Upper lobe of left lung (tissue), 6 donors: ENCODE results near the gene OXSR1. TPM values are rescaled to one million over a fixed set of nuclear protein-coding genes. Genes with fewer than 3 reads are reported as not detected.

Experiments
- ATAC-seq, 2 donors: fragments of 200-7000 bp; cut with Tn5 transposase; one replicate each; pipeline ENCODE4 v1.9.1; 2022; ENCODE audit warnings: mild to moderate bottlenecking in 2 of 2, moderate library complexity in 2 of 2; ENCODE audit not compliant: low FRiP score in 2 of 2
- DNase-seq, 2 donors: peaks; one replicate each; pipeline ENCODE4 v3.0.0-alpha.2; 2019 to 2020
- H3K27ac ChIP-seq, 4 donors: fragments of 200-600 bp; sonication (generic); one replicate each; pipeline ENCODE4 v1.5.1; 2016 to 2019
- H3K27me3 ChIP-seq, 4 donors: fragments of 200-600 bp; sonication (generic); one replicate each; pipeline ENCODE4 v1.5.1; 2017 to 2019
- H3K36me3 ChIP-seq, 4 donors: fragments of 200-600 bp; sonication (generic); one replicate each; pipeline ENCODE4 v1.5.1; 2016 to 2019
- H3K4me1 ChIP-seq, 4 donors: fragments of 200-600 bp; sonication (generic); one replicate each; pipeline ENCODE4 v1.5.1; 2018 to 2019
- H3K4me3 ChIP-seq, 4 donors: fragments of 200-600 bp; sonication (generic); one replicate each; pipeline ENCODE4 v1.5.1; 2017 to 2019; ENCODE audit warnings: mild to moderate bottlenecking in 2 of 4, moderate library complexity in 1 of 4
- H3K9me3 ChIP-seq, 4 donors: fragments of 200-600 bp; sonication (generic); one replicate each; pipeline ENCODE4 v1.5.1; 2018 to 2019
- EP300 ChIP-seq, 4 donors: sonication (generic); formaldehyde crosslinking; IDR thresholded peaks; one replicate each; pipeline ENCODE4 v1.5.1; 2017; ENCODE audit warnings: antibody characterized with exemption in 4 of 4, control low read depth in 2 of 4
- POLR2A ChIP-seq, 4 donors: fragments of 450-650 bp; IDR thresholded peaks; one replicate each; pipeline ENCODE4 v1.5.1; 2016 to 2017; ENCODE audit warnings: antibody characterized with exemption in 4 of 4, mild to moderate bottlenecking in 2 of 4
- POLR2AphosphoS5 ChIP-seq, 2 donors: sonication (generic); formaldehyde crosslinking; IDR thresholded peaks; one replicate each; pipeline ENCODE4 v1.5.1; 2017; ENCODE audit warnings: antibody characterized with exemption in 2 of 2
- WGBS, 2 donors: methylation state at CpG; one replicate each; pipeline ENCODE4 v1.1.5; 2017 to 2018; 5-methylcytosine and 5-hydroxymethylcytosine counted together
- total RNA-seq, 6 donors: library from RNA; depleted of rRNA in 4 of 6; stranded (reverse); fragments of >200 nt in 4 of 6; gene quantifications; one replicate each; pipeline versions ENCODE4 v1.1.0 to v1.2.1, GENCODE V29; 2016 to 2021
- TF ChIP-seq, protein P1 (sequence below), 6 experiments: fragments of 450-650 bp in 4 of 6; fragments of 200-600 bp in 2 of 6; sonication (generic) in 2 of 6; IDR thresholded peaks; one replicate each; pipeline ENCODE4 v1.5.1; 2016 to 2019; ENCODE audit warnings: antibody characterized with exemption in 6 of 6
- donor health status: DM: no; HTN: no; CAD: no; lungs with moderate emphysema.
- donor health status: DM: no; HTN: yes; CAD: no; lungs with severe emphysema.

The OXSR1 gene
- total RNA-seq, 6 donors from 2014 or later: 26.6 to 43.7 (median 31.6) TPM

DNA sequence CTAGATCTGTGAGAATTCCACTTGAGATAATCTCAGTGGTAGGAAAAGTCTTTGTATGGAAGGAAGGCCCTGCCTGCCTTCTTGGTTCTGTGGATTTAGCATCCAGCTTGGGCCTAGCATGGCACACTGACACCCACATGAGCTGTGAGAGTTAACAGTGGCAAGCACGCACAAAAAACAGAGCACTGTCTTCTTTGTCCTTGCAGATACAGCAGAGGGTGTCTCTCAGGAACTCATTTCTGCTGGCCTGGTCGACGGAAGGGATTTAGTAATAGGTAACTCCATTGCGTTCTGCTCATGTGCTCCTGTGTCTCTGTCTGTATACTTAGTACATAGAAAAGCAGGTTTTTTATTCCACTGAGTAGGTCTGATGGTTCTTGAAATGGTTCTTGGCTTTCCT, 85.9 kb downstream of the OXSR1 start:
- 88 to 98% methylated on average over 4 of the region's 4 CpGs for WGBS, 2 donors
- Histone ChIP-seq H3K4me1 (no peaks in the 10 kb centered on the region), H3K9me3 (no peaks in the 10 kb centered on the region), H3K4me3 (no peak overlapping the region), H3K27me3 (no peaks in the 10 kb centered on the region), H3K36me3 (peaks cover 14 to 88% (median 41%) of the 10 kb centered on the region in 4 donors), H3K27ac (no peak overlapping the region)
- no peak for DNase-seq
- TF ChIP-seq POLR2AphosphoS5 (IDR thresholded peaks at IDR 0.05) (no peak), POLR2A (IDR thresholded peaks at IDR 0.05) (no peak), EP300 (IDR thresholded peaks at IDR 0.05) (no peak)
- TF ChIP-seq, protein P1, sequence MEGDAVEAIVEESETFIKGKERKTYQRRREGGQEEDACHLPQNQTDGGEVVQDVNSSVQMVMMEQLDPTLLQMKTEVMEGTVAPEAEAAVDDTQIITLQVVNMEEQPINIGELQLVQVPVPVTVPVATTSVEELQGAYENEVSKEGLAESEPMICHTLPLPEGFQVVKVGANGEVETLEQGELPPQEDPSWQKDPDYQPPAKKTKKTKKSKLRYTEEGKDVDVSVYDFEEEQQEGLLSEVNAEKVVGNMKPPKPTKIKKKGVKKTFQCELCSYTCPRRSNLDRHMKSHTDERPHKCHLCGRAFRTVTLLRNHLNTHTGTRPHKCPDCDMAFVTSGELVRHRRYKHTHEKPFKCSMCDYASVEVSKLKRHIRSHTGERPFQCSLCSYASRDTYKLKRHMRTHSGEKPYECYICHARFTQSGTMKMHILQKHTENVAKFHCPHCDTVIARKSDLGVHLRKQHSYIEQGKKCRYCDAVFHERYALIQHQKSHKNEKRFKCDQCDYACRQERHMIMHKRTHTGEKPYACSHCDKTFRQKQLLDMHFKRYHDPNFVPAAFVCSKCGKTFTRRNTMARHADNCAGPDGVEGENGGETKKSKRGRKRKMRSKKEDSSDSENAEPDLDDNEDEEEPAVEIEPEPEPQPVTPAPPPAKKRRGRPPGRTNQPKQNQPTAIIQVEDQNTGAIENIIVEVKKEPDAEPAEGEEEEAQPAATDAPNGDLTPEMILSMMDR (IDR thresholded peaks at IDR 0.05): no peak
- no peak for ATAC-seq

DNA sequence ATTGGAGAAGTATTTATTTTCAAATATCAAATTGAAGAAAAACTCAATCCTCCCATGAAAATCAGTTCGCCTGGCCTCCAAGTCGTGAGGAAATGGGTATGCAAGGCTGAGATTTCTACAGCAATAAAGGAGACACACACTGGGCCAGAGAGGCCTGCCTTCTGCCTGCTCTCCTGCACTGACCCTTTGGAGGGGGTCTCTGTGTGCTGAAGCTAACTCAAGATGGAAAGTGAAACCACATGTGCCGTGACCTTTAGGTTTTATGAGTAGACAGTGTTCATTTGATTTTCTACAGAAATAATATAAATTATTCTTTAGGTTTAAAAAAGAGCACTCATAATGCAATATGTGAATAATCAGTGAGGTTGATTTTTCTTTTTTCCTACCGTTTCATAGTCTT, 88.4 kb downstream of the OXSR1 start:
- no peak for ATAC-seq
- TF ChIP-seq, protein P1 (IDR thresholded peaks at IDR 0.05): no peak
- TF ChIP-seq EP300 (IDR thresholded peaks at IDR 0.05) (no peak), POLR2A (IDR thresholded peaks at IDR 0.05) (no peak), POLR2AphosphoS5 (IDR thresholded peaks at IDR 0.05) (no peak)
- H3K4me3 ChIP-seq: no peak overlapping the region
- peaks cover 11 to 63% (median 30%) of the 10 kb centered on the region in 4 donors for H3K36me3 ChIP-seq
- H3K27ac ChIP-seq: no peak overlapping the region
- no peaks in the 10 kb centered on the region for H3K4me1 ChIP-seq
- no peaks in the 10 kb centered on the region for H3K9me3 ChIP-seq
- H3K27me3 ChIP-seq: no peaks in the 10 kb centered on the region
- 93 to 94% methylated on average over 4 of the region's 4 CpGs for WGBS, 2 donors
- no peak for DNase-seq

GRCh38 chr3:38254872-38255271, 89.5 kb downstream of the OXSR1 start:
- Histone ChIP-seq H3K36me3 (peaks cover 11 to 53% (median 28%) of the 10 kb centered on the region in 4 donors), H3K9me3 (no peaks in the 10 kb centered on the region), H3K27me3 (no peaks in the 10 kb centered on the region), H3K4me1 (no peaks in the 10 kb centered on the region), H3K27ac (no peak overlapping the region), H3K4me3 (no peak overlapping the region)
- TF ChIP-seq EP300 (IDR thresholded peaks at IDR 0.05): no peak
- TF ChIP-seq, protein P1 (IDR thresholded peaks at IDR 0.05): no peak
- TF ChIP-seq POLR2A (IDR thresholded peaks at IDR 0.05): no peak
- TF ChIP-seq POLR2AphosphoS5 (IDR thresholded peaks at IDR 0.05): no peak
- WGBS, 2 donors: 91 to 95% methylated on average over 2 of the region's 2 CpGs
- ATAC-seq (no peak), DNase-seq (no peak)

- H3K4me1 ChIP-seq: no peaks in the 10 kb centered on the region
- no peaks in the 10 kb centered on the region for H3K9me3 ChIP-seq
- ATAC-seq: peak in 1 of 2 donors; percentile 75
- H3K36me3 ChIP-seq: peaks cover 11 to 45% (median 26%) of the 10 kb centered on the region in 4 donors
- H3K27ac ChIP-seq: no peak overlapping the region
- TF ChIP-seq POLR2A (IDR thresholded peaks at IDR 0.05) (no peak), POLR2AphosphoS5 (IDR thresholded peaks at IDR 0.05) (no peak), EP300 (IDR thresholded peaks at IDR 0.05) (no peak)
- TF ChIP-seq, protein P1 (IDR thresholded peaks at IDR 0.05): no peak
- 94 to 100% methylated on average over 1 of the region's 1 CpG for WGBS, 2 donors
- no peak overlapping the region for H3K4me3 ChIP-seq
- no peak for DNase-seq
- H3K27me3 ChIP-seq: no peaks in the 10 kb centered on the region
These were observed 90.3 kb downstream of the OXSR1 start for GRCh38 chr3:38255627-38256026.

GRCh38 chr3:38257583-38257982, 92.2 kb downstream of the OXSR1 start:
- Histone ChIP-seq H3K36me3 (peaks cover 9 to 26% (median 12%) of the 10 kb centered on the region in 4 donors), H3K27me3 (no peaks in the 10 kb centered on the region), H3K4me1 (no peaks in the 10 kb centered on the region), H3K9me3 (no peaks in the 10 kb centered on the region), H3K27ac (no peak overlapping the region), H3K4me3 (no peak overlapping the region)
- TF ChIP-seq POLR2AphosphoS5 (IDR thresholded peaks at IDR 0.05) (no peak), EP300 (IDR thresholded peaks at IDR 0.05) (no peak), POLR2A (IDR thresholded peaks at IDR 0.05) (no peak)
- TF ChIP-seq, protein P1 (IDR thresholded peaks at IDR 0.05): no peak
- no peak for ATAC-seq
- no peak for DNase-seq
- WGBS, 2 donors: 62 to 68% methylated on average over 1 of the region's 1 CpG
